Glutamatergic neuron (in vitro differentiated cells): ENCODE results near the gene KAT6B. TPM values are rescaled to one million over a fixed set of nuclear protein-coding genes. Genes with fewer than 3 reads are reported as not detected.
A peak's percentile ranks its signal among the peaks of the same experiment; 100 is the strongest.

ENCODE experiments used
- DNase-seq: peaks from one replicate; pipeline ENCODE4 v3.0.0; 2022
- H3K27ac Mint-ChIP-seq: one replicate; pipeline ENCODE4 v1.8.0; 2020; ENCODE audit warnings: mild to moderate bottlenecking, mixed read lengths, inconsistent platforms; ENCODE audit not compliant: unreplicated experiment
- H3K27me3 Mint-ChIP-seq: one replicate; pipeline ENCODE4 v1.8.0; 2020; ENCODE audit warnings: mild to moderate bottlenecking, moderate library complexity, mixed read lengths, inconsistent platforms; ENCODE audit not compliant: unreplicated experiment
- H3K36me3 Mint-ChIP-seq: one replicate; pipeline ENCODE4 v1.8.0; 2020; ENCODE audit warnings: mild to moderate bottlenecking, mixed read lengths, inconsistent platforms; ENCODE audit not compliant: unreplicated experiment
- H3K4me1 Mint-ChIP-seq: one replicate; pipeline ENCODE4 v1.8.0; 2020; ENCODE audit warnings: mild to moderate bottlenecking, low read depth, mixed read lengths, inconsistent platforms; ENCODE audit not compliant: unreplicated experiment
- H3K4me3 Mint-ChIP-seq: one replicate; pipeline ENCODE4 v1.8.0; 2020; ENCODE audit warnings: mild to moderate bottlenecking, mixed read lengths, inconsistent platforms; ENCODE audit not compliant: unreplicated experiment
- H3K9me3 Mint-ChIP-seq: one replicate; pipeline ENCODE4 v1.8.0; 2020; ENCODE audit warnings: mild to moderate bottlenecking, moderate library complexity, mixed read lengths, inconsistent platforms; ENCODE audit not compliant: unreplicated experiment
- CTCF ChIP-seq: fragments of 200-600 bp; sonication (generic); IDR thresholded peaks from one replicate; pipeline ENCODE4 v1.5.0; 2021; ENCODE audit not compliant: partially characterized antibody, unreplicated experiment
- total RNA-seq: library from RNA; stranded (reverse); fragmentation: NEBNext Ultra II Directional; extraction: Animal tissue kit (Norgen Biotek cat#: 25700); gene quantifications from one replicate; pipeline ENCODE4 v1.2.1, GENCODE V29; 2021; ENCODE audit not compliant: unreplicated experiment

The KAT6B gene
- total RNA-seq, 1 donor from 2014 or later: 75.3 TPM

GRCh38 chr10:74837743-74838142 is 11.3 kb downstream of the KAT6B start:
- Mint-ChIP-seq H3K27me3 (no peaks in the 10 kb centered on the region), H3K4me3 (peak overlapping the region; percentile 83), H3K4me1 (peaks cover 16% of the 10 kb centered on the region), H3K27ac (peak overlapping the region; percentile 92), H3K9me3 (peaks cover 4% of the 10 kb centered on the region), H3K36me3 (peaks cover 9% of the 10 kb centered on the region)
- no peak for DNase-seq
- TF ChIP-seq CTCF: no peak

DNA sequence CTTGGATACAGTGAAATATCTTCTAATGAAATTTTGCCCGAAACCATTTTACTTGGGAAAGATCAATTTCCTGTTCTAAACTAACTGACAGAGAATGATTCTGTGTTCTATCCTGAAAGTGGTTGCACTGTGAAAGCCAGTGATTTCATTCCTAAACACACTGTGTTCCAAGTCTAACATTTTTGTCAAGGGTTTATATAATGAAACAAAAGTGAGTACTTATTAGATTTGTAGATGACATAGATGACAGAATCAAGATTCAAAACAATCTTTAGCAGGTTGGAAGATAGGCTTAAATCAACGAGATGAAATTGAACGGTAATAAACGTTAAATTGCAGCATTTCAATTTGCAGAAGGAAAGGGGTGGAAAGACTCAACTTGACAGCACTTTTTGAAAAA is 13.3 kb downstream of the KAT6B start:
- no peak for DNase-seq
- Mint-ChIP-seq H3K36me3 (peaks cover 13% of the 10 kb centered on the region), H3K4me1 (peaks cover 13% of the 10 kb centered on the region), H3K9me3 (peaks cover 4% of the 10 kb centered on the region), H3K27ac (no peak overlapping the region), H3K27me3 (no peaks in the 10 kb centered on the region), H3K4me3 (no peak overlapping the region)
- no peak for TF ChIP-seq CTCF

GRCh38 chr10:74841265-74841973 is 15.0 kb downstream of the KAT6B start:
- H3K4me3 Mint-ChIP-seq: no peak overlapping the region
- peaks cover 13% of the 10 kb centered on the region for H3K36me3 Mint-ChIP-seq
- TF ChIP-seq CTCF: no peak
- no peak overlapping the region for H3K27ac Mint-ChIP-seq
- peaks cover 4% of the 10 kb centered on the region for H3K9me3 Mint-ChIP-seq
- peaks cover 13% of the 10 kb centered on the region for H3K4me1 Mint-ChIP-seq
- DNase-seq: no peak
- no peaks in the 10 kb centered on the region for H3K27me3 Mint-ChIP-seq

DNA sequence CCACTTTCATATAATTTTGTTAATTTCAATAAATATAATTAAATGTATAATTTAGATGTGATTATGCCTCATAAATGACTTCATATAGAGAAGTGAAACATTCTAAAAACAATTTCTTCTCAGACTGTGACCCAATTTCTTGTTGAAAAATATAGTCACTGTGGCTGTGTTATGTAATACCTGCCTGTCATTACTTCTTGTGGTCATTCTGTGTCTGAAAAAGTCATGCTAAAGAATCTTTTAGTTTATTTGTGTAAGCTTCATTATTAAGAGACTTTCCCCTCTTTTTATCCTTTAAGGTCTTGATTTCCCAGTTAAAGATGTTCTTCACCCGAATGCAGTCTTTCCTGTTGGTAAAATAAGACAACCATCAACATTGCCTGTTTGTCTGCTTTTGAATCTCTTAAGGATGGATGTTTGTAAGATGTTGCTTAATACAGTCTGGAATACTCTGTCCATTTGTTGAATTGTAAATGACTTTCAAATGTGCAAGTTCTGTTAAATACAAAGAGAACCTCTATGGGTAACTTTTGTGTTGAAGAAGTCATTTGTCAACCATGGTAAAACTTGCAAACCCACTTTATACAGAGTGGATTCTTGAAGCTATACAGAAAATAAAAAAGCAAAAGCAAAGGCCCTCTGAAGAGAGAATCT is 16.0 kb downstream of the KAT6B start:
- Mint-ChIP-seq H3K36me3 (peaks cover 13% of the 10 kb centered on the region), H3K27me3 (no peaks in the 10 kb centered on the region), H3K4me1 (peaks cover 12% of the 10 kb centered on the region), H3K27ac (no peak overlapping the region), H3K4me3 (no peak overlapping the region), H3K9me3 (peaks cover 4% of the 10 kb centered on the region)
- no peak for TF ChIP-seq CTCF
- DNase-seq: no peak

- TF ChIP-seq CTCF: no peak
- Mint-ChIP-seq H3K27me3 (no peaks in the 10 kb centered on the region), H3K36me3 (peaks cover 4% of the 10 kb centered on the region), H3K4me3 (no peak overlapping the region), H3K27ac (no peak overlapping the region), H3K4me1 (peaks cover 4% of the 10 kb centered on the region), H3K9me3 (no peaks in the 10 kb centered on the region)
- no peak for DNase-seq
Observed at GRCh38 chr10:74846958-74847357, 20.6 kb downstream of the KAT6B start.
